Measurements from ENCODE around the gene ASTN2. TPM values are rescaled to one million over a fixed set of nuclear protein-coding genes. Genes with fewer than 3 reads are reported as not detected.

Gene ASTN2
- total and polyA plus RNA-seq, 2 experiments from 2014 or later = 5.6 to 7.7 TPM

GRCh38 chr9:117454711-117455110 lies 39.9 kb upstream of the ASTN2 start:
- H3K4me3 ChIP-seq = no peak overlapping the region

DNA sequence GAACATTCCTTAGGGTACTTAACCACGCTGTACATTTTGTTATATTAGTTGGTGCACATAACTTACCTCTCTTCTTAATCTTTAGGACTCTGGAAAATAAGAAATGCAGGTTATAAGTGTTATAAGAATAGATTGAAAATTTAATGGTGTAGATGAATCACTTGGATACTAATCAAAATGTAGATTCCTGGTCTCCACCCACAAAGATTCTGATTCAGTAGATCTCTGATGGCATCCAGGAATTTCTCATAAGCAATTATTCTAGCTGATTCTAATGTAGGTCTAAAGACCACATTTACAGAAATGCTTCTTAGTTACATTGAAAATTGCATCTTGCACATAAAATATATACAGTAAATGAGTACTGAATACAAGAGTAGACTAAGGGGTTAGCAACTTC lies 38.9 kb upstream of the ASTN2 start:
- Histone ChIP-seq H3K9me3 (ENCODE audit: low read depth) (no peaks in the 10 kb centered on the region), H3K4me1 (ENCODE audit: low read depth) (no peaks in the 10 kb centered on the region), H3K27ac (no peak overlapping the region), H3K27me3 (peaks cover 4% of the 10 kb centered on the region), H3K36me3 (no peaks in the 10 kb centered on the region), H3K4me3 (no peak overlapping the region)
- TF ChIP-seq CTCF (IDR thresholded peaks at IDR 0.05; ENCODE audit: low read depth, low read length) = no peak
- no peak for DNase-seq (ENCODE audit: low read depth in 1 of 2, low spot score in 1 of 2)

More at GRCh38 chr9:117454711-117455110, 39.9 kb upstream of the ASTN2 start:
- Histone ChIP-seq H3K9me3 (ENCODE audit: low read depth) (no peaks in the 10 kb centered on the region), H3K27me3 (peaks cover 4% of the 10 kb centered on the region), H3K36me3 (no peaks in the 10 kb centered on the region), H3K4me1 (ENCODE audit: low read depth) (no peaks in the 10 kb centered on the region), H3K27ac (no peak overlapping the region)
- DNase-seq (ENCODE audit: low read depth in 1 of 2, low spot score in 1 of 2) = no peak
- no peak for TF ChIP-seq CTCF (IDR thresholded peaks at IDR 0.05; ENCODE audit: low read depth, low read length)

DNA sequence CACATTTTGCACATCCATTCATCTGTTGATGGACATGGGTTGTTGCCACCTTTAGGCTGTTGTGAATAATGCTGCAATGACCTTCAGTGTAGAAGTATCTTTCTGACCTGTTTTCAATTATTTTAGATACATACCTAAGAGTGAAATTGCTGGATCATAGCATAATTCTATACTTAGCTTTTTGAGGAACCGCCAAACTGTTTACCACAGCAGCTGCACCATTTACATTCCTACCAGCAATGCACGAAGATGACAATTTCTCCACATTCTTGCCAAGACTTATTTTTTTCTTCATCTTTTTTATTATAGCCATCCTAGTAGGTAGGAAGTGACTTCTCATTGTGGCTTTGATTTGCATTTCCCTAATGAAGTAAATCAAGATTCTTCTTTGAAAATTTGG lies 36.5 kb upstream of the ASTN2 start:
- Histone ChIP-seq H3K4me3 (no peak overlapping the region), H3K4me1 (ENCODE audit: low read depth) (no peaks in the 10 kb centered on the region), H3K27me3 (peaks cover 4% of the 10 kb centered on the region), H3K9me3 (ENCODE audit: low read depth) (no peaks in the 10 kb centered on the region), H3K27ac (no peak overlapping the region), H3K36me3 (no peaks in the 10 kb centered on the region)
- DNase-seq (ENCODE audit: low read depth in 1 of 2, low spot score in 1 of 2) = no peak
- no peak for TF ChIP-seq CTCF (IDR thresholded peaks at IDR 0.05; ENCODE audit: low read depth, low read length)

DNA sequence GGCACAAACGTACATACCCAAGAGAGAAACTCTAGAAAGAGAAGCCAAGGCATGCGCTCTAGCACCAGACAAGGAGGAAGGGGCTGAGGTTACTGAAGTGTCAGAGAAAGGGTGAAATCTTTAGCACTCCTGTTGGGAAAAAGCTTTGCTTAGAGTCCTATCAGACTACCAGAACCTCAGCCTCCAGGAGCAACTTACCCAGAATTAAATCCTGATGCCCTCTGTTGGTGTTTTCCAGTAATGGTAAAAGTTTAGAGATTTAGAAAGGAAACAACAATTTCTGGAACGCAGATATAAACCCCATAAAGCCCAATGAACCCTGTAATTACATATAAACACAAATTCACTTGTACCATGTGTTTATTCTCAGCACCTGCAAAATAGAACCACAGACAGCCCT lies 33.2 kb upstream of the ASTN2 start:
- H3K4me1 ChIP-seq (ENCODE audit: low read depth) = no peaks in the 10 kb centered on the region

DNA sequence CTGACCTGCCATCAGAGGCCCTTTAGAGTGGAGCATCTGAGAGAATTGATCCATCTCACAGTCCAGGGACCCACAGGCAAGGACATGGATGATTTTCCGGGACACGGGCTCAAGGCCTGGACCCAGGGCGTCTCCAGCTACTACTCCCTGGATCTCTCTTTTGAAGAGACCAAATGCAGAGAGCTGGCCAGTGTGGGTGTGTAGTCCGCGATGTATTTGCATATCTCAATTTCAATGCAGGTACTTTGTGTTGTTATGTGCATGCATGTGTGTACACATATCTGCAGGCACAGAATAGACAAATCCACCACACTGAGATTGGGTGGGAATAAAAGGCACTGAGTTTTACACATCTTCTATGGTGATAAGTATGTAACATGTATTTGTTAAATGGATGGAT lies 30.8 kb upstream of the ASTN2 start:
- TF ChIP-seq CTCF (IDR thresholded peaks at IDR 0.05; ENCODE audit: low read depth, low read length) = no peak
- Histone ChIP-seq H3K4me1 (ENCODE audit: low read depth) (no peaks in the 10 kb centered on the region), H3K27me3 (peaks cover 4% of the 10 kb centered on the region), H3K4me3 (no peak overlapping the region), H3K27ac (no peak overlapping the region), H3K9me3 (ENCODE audit: low read depth) (no peaks in the 10 kb centered on the region), H3K36me3 (no peaks in the 10 kb centered on the region)
- no peak for DNase-seq (ENCODE audit: low read depth in 1 of 2, low spot score in 1 of 2)

More for the DNA sequence above, 33.2 kb upstream of the ASTN2 start:
- no peak overlapping the region for H3K27ac ChIP-seq
- DNase-seq (ENCODE audit: low read depth in 1 of 2, low spot score in 1 of 2) = no peak
- H3K9me3 ChIP-seq (ENCODE audit: low read depth) = no peaks in the 10 kb centered on the region
- H3K36me3 ChIP-seq = no peaks in the 10 kb centered on the region
- peaks cover 6% of the 10 kb centered on the region for H3K27me3 ChIP-seq
- H3K4me3 ChIP-seq = no peak overlapping the region
- TF ChIP-seq CTCF (IDR thresholded peaks at IDR 0.05; ENCODE audit: low read depth, low read length) = no peak

DNA sequence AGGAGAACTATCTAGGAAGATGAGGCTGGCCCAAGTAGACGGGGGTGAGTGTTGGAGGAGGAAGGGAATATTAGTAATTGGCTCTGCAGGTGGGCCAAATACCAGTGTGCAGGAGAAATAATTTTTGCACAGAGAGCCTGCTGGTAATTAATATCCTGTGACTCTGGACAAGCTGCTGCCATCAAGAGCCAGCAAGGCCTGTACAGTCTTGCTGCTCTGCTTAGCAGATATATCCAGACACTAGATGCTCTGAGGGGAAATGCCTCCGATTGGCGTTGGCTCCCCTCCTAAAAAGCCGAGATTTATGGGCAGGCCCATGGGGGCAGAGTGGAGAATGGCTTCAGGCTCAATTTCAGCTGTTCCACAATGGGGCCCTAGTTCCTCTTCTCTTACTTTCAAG lies 29.6 kb upstream of the ASTN2 start:
- Histone ChIP-seq H3K27me3 (peaks cover 4% of the 10 kb centered on the region), H3K36me3 (no peaks in the 10 kb centered on the region), H3K4me1 (ENCODE audit: low read depth) (no peaks in the 10 kb centered on the region), H3K4me3 (no peak overlapping the region), H3K9me3 (ENCODE audit: low read depth) (no peaks in the 10 kb centered on the region), H3K27ac (no peak overlapping the region)
- DNase-seq (ENCODE audit: low read depth in 1 of 2, low spot score in 1 of 2) = no peak
- no peak for TF ChIP-seq CTCF (IDR thresholded peaks at IDR 0.05; ENCODE audit: low read depth, low read length)
